ENCODE results near the gene ACTL7A. TPM values are rescaled to one million over a fixed set of nuclear protein-coding genes. Genes with fewer than 3 reads are reported as not detected.
A peak's percentile ranks its signal among the peaks of the same experiment; 100 is the strongest.

The ACTL7A gene
- total and polyA plus RNA-seq, 2 of the 13 experiments (the other 11 are each of a cell fraction or from before 2014, with no cell fraction given) = not detected

- TF ChIP-seq ZBTB33 (CRISPR knock-in tag; IDR thresholded peaks at IDR 0.05) (no peak), ZNF44 (CRISPR knock-in tag; IDR thresholded peaks at IDR 0.05) (no peak), ZMYM3 (CRISPR knock-in tag; IDR thresholded peaks at IDR 0.05) (no peak; the same call in 1 of the 2 replicates), ARID5B (CRISPR knock-in tag; IDR thresholded peaks at IDR 0.05) (peak; percentile 84), MAZ (IDR thresholded peaks at IDR 0.05; ENCODE audit: borderline replicate concordance, low read depth, low read length) (0 out of 2 replicates have a peak, but pooled peaks have one; percentile 36), MAZ (CRISPR knock-in tag; IDR thresholded peaks at IDR 0.05; ENCODE audit: low read depth) (peak; percentile 70), ZBTB7A (CRISPR knock-in tag; IDR thresholded peaks at IDR 0.05) (no peak), ELF1 (CRISPR knock-in tag; IDR thresholded peaks at IDR 0.05) (no peak), TFAP4 (IDR thresholded peaks at IDR 0.05; ENCODE audit: borderline replicate concordance, low read depth) (no peak; the same call in 1 of the 2 replicates), TP53 (CRISPR knock-in tag; conservative IDR thresholded peaks at IDR 0.05) (no peak), POGZ (CRISPR knock-in tag; IDR thresholded peaks at IDR 0.05) (peak; percentile 69), DPF2 (CRISPR knock-in tag; IDR thresholded peaks at IDR 0.05; ENCODE audit: borderline replicate concordance, low read depth) (no peak; the same call in 1 of the 2 replicates), ZNF251 (CRISPR knock-in tag; IDR thresholded peaks at IDR 0.05) (no peak), BRCA1 (CRISPR knock-in tag; IDR thresholded peaks at IDR 0.05) (no peak), ZNF256 (CRISPR knock-in tag; conservative IDR thresholded peaks at IDR 0.05) (no peak), DBP (CRISPR knock-in tag; IDR thresholded peaks at IDR 0.05; ENCODE audit: not compliant biosample characterization) (no peak), KDM4B (CRISPR knock-in tag; IDR thresholded peaks at IDR 0.05) (no peak), ETV5 (CRISPR knock-in tag; IDR thresholded peaks at IDR 0.05; ENCODE audit: borderline replicate concordance) (0 out of 2 replicates have a peak, but pooled peaks have one; percentile 24), ZNF180 (CRISPR knock-in tag; IDR thresholded peaks at IDR 0.05; ENCODE audit: borderline replicate concordance, low read depth) (no peak), ZNF761 (CRISPR knock-in tag; conservative IDR thresholded peaks at IDR 0.05) (0 out of 2 replicates have a peak, but pooled peaks have one; percentile 54), SP2 (CRISPR knock-in tag; IDR thresholded peaks at IDR 0.05) (no peak), ZNF414 (CRISPR knock-in tag; IDR thresholded peaks at IDR 0.05) (0 out of 2 replicates have a peak, but pooled peaks have one; percentile 65), CENPT (CRISPR knock-in tag; IDR thresholded peaks at IDR 0.05; ENCODE audit: low read depth) (no peak)
Observed at GRCh38 chr9:108869092-108869725, 7.1 kb downstream of the ACTL7A start (continued).

Data from HepG2 (cell line).